ENCODE results near the gene MLYCD.

Gene MLYCD

GRCh38 chr16:83958846-83959565 lies 60.1 kb downstream of the MLYCD start:
- no peak for TF ChIP-seq EZH2phosphoT487 (IDR thresholded peaks at IDR 0.05; ENCODE audit: borderline replicate concordance, low read length)
- TF ChIP-seq, protein P1, sequence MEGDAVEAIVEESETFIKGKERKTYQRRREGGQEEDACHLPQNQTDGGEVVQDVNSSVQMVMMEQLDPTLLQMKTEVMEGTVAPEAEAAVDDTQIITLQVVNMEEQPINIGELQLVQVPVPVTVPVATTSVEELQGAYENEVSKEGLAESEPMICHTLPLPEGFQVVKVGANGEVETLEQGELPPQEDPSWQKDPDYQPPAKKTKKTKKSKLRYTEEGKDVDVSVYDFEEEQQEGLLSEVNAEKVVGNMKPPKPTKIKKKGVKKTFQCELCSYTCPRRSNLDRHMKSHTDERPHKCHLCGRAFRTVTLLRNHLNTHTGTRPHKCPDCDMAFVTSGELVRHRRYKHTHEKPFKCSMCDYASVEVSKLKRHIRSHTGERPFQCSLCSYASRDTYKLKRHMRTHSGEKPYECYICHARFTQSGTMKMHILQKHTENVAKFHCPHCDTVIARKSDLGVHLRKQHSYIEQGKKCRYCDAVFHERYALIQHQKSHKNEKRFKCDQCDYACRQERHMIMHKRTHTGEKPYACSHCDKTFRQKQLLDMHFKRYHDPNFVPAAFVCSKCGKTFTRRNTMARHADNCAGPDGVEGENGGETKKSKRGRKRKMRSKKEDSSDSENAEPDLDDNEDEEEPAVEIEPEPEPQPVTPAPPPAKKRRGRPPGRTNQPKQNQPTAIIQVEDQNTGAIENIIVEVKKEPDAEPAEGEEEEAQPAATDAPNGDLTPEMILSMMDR (IDR thresholded peaks at IDR 0.05; ENCODE audit: low read depth, low read length, poor library complexity, severe bottlenecking), result no peak

DNA sequence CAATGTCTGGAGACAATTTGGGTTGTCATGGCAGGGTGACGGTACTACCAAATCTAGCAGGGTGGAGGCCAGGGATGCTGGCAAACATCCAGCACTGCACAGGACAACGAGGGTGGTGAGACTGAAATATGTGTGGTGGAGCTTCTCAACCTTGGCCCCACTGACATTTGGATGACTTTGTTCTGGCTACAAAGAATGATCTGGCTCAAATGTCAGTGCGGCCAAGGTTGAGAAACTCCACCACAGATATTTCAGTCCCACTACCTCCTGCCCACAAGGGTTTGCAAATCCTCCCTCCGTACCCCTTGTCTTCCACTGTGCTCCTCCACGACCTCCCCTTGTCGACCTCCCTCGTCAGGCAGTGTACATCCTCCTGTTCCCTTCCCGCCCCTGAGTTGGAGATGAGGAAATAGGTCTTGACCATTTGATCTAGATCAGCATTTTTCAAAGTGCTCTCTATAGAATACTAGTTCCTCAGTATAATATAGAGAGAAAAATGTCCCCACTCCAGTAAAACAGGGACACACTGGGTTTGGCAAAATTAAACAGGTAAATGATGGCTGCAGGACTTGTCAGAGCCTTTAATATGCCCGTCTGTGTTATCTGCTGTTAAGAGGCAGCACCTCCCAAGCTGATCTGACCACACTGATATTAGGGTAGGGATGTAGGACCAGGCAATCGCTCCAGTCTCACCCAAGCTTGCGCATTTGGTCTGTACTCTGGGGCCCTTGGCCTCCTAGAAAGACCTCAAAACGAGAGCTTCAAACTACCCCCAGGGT lies 60.9 kb downstream of the MLYCD start:
- no peak overlapping the region for H3K4me2 ChIP-seq (ENCODE audit: low read length)
- TF ChIP-seq, protein P1 (IDR thresholded peaks at IDR 0.05; ENCODE audit: low read depth, low read length, poor library complexity, severe bottlenecking), result no peak
- no peak for TF ChIP-seq EZH2phosphoT487 (IDR thresholded peaks at IDR 0.05; ENCODE audit: borderline replicate concordance, low read length)
- no peaks in the 10 kb centered on the region for H3K79me2 ChIP-seq (ENCODE audit: control insufficient read depth, low read length)
- no peaks in the 10 kb centered on the region for H3K27me3 ChIP-seq (ENCODE audit: control insufficient read depth, low read length)
- no peaks in the 10 kb centered on the region for H3K36me3 ChIP-seq (ENCODE audit: control insufficient read depth, low read length)
- no peaks in the 10 kb centered on the region for H4K20me1 ChIP-seq (ENCODE audit: control insufficient read depth, insufficient read depth, low read depth, low read length)
- no peak overlapping the region for H3K27ac ChIP-seq (ENCODE audit: low read depth, low read length)
- H3K4me1 ChIP-seq (ENCODE audit: control insufficient read depth, low read length), result no peaks in the 10 kb centered on the region
- H3K9me3 ChIP-seq (ENCODE audit: control insufficient read depth, insufficient read depth, low read length), result no peaks in the 10 kb centered on the region
- no peak overlapping the region for H3K4me3 ChIP-seq (ENCODE audit: low read length)
- H3F3A ChIP-seq (ENCODE audit: control insufficient read depth, insufficient read depth), result no peaks in the 10 kb centered on the region
- H3K9me2 ChIP-seq (replicated peaks; ENCODE audit: control insufficient read depth, low read length), result no peaks in the 10 kb centered on the region

More at GRCh38 chr16:83958846-83959565, 60.1 kb downstream of the MLYCD start:
- H3K4me1 ChIP-seq (ENCODE audit: control insufficient read depth, low read length), result no peaks in the 10 kb centered on the region
- H3K36me3 ChIP-seq (ENCODE audit: control insufficient read depth, low read length), result no peaks in the 10 kb centered on the region
- no peak overlapping the region for H3K4me3 ChIP-seq (ENCODE audit: low read length)
- H4K20me1 ChIP-seq (ENCODE audit: control insufficient read depth, insufficient read depth, low read depth, low read length), result no peaks in the 10 kb centered on the region
- no peaks in the 10 kb centered on the region for H3K9me3 ChIP-seq (ENCODE audit: control insufficient read depth, insufficient read depth, low read length)
- no peak overlapping the region for H3K4me2 ChIP-seq (ENCODE audit: low read length)
- no peaks in the 10 kb centered on the region for H3K79me2 ChIP-seq (ENCODE audit: control insufficient read depth, low read length)
- H3K27me3 ChIP-seq (ENCODE audit: control insufficient read depth, low read length), result no peaks in the 10 kb centered on the region
- H3K27ac ChIP-seq (ENCODE audit: low read depth, low read length), result no peak overlapping the region
- no peaks in the 10 kb centered on the region for H3F3A ChIP-seq (ENCODE audit: control insufficient read depth, insufficient read depth)
- no peaks in the 10 kb centered on the region for H3K9me2 ChIP-seq (replicated peaks; ENCODE audit: control insufficient read depth, low read length)

DNA sequence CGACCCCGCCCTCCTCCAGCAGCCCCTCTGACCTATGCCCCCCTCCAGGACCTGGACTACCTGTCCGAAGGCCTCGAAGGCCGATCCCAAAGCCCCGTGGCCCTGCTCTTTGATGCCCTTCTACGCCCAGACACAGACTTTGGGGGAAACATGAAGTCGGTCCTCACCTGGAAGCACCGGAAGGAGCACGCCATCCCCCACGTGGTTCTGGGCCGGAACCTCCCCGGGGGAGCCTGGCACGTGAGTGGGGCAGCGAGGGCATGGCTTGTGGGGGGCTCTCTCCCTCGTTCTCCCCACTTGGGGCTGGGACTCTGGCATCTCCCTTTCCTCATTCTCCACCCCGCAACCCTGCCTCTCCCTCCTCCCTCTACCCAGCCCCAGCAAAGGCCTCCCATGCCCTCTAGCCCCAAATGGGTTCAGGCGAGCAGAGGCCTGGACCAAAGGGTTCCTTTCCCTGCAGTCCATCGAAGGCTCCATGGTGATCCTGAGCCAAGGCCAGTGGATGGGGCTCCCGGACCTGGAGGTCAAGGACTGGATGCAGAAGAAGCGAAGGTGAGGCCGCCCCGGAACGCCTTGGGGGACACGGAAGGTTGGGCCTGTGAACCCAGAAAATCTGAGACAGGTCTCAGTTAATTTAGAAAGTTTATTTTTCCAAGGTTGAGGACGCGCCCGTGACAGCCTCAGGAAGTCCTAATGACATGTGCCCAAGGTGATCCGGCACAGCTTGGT lies 61.8 kb downstream of the MLYCD start:
- Histone ChIP-seq H3K27ac (ENCODE audit: low read depth, low read length) (no peak overlapping the region), H3K9me3 (ENCODE audit: control insufficient read depth, insufficient read depth, low read length) (no peaks in the 10 kb centered on the region), H3F3A (ENCODE audit: control insufficient read depth, insufficient read depth) (no peaks in the 10 kb centered on the region), H3K36me3 (ENCODE audit: control insufficient read depth, low read length) (no peaks in the 10 kb centered on the region), H4K20me1 (ENCODE audit: control insufficient read depth, insufficient read depth, low read depth, low read length) (no peaks in the 10 kb centered on the region), H3K4me3 (ENCODE audit: low read length) (no peak overlapping the region), H3K4me1 (ENCODE audit: control insufficient read depth, low read length) (no peaks in the 10 kb centered on the region), H3K9me2 (replicated peaks; ENCODE audit: control insufficient read depth, low read length) (no peaks in the 10 kb centered on the region), H3K79me2 (ENCODE audit: control insufficient read depth, low read length) (no peaks in the 10 kb centered on the region), H3K27me3 (ENCODE audit: control insufficient read depth, low read length) (no peaks in the 10 kb centered on the region), H3K4me2 (ENCODE audit: low read length) (no peak overlapping the region)
- TF ChIP-seq EZH2phosphoT487 (IDR thresholded peaks at IDR 0.05; ENCODE audit: borderline replicate concordance, low read length), result no peak
- TF ChIP-seq, protein P1 (IDR thresholded peaks at IDR 0.05; ENCODE audit: low read depth, low read length, poor library complexity, severe bottlenecking), result no peak

Data from DOHH2 (cell line).